ENCODE results near the gene ZNRF1.

GRCh38 chr16:75111514-75111940 lies 112.7 kb downstream of the ZNRF1 start:
- TF ChIP-seq CTCF (IDR thresholded peaks at IDR 0.05) (no peak), POLR2A (IDR thresholded peaks at IDR 0.05) (no peak)
